Measurements from ENCODE around the gene TEX264.

The TEX264 gene

DNA sequence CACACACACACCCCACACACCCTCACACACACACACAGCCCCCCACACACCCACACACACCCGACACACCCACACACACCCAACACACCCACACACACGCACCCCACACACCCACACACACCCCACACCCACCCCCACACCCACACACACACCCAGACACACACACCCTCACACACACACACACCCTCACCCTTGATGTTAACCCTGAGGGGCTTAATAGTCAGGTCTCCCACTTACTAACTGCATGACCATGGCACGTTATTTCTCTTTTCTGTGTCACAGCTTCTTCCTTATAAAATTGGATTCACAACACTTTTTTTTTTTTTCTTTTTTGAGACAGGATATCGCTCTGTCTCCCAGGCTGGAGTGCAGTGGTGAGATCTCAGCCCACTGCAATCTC lies 38.6 kb downstream of the TEX264 start:
- Histone ChIP-seq H3K4me2 (ENCODE audit: low read length) (no peak overlapping the region), H3K4me3 (ENCODE audit: low read depth, low read length, poor library complexity, severe bottlenecking) (no peak overlapping the region), H3K36me3 (ENCODE audit: insufficient read depth, low read length) (peaks cover under 1% of the 10 kb centered on the region; the same call in 1 of the 2 replicates), H3K9me3 (ENCODE audit: low read length) (no peaks in the 10 kb centered on the region), H3F3A (ENCODE audit: insufficient read depth, low read length) (no peaks in the 10 kb centered on the region), H3K27me3 (ENCODE audit: insufficient read depth, low read length) (no peaks in the 10 kb centered on the region), H2AFZ (ENCODE audit: low read length) (no peak overlapping the region), H3K79me2 (ENCODE audit: insufficient read depth, low read length) (no peaks in the 10 kb centered on the region), H3K4me1 (ENCODE audit: insufficient read depth, low read length, severe bottlenecking) (no peaks in the 10 kb centered on the region), H3K9me2 (ENCODE audit: low read depth, low read length) (no peaks in the 10 kb centered on the region), H4K20me1 (ENCODE audit: insufficient read depth, low read length) (no peaks in the 10 kb centered on the region), H3K9ac (ENCODE audit: low read length) (no peak overlapping the region), H3K27ac (ENCODE audit: low read depth, low read length, poor library complexity, severe bottlenecking) (no peak overlapping the region)
- TF ChIP-seq CTCF (IDR thresholded peaks at IDR 0.05; ENCODE audit: low read length) (no peak), EZH2 (IDR thresholded peaks at IDR 0.05; ENCODE audit: borderline replicate concordance, low read length) (no peak)

DNA sequence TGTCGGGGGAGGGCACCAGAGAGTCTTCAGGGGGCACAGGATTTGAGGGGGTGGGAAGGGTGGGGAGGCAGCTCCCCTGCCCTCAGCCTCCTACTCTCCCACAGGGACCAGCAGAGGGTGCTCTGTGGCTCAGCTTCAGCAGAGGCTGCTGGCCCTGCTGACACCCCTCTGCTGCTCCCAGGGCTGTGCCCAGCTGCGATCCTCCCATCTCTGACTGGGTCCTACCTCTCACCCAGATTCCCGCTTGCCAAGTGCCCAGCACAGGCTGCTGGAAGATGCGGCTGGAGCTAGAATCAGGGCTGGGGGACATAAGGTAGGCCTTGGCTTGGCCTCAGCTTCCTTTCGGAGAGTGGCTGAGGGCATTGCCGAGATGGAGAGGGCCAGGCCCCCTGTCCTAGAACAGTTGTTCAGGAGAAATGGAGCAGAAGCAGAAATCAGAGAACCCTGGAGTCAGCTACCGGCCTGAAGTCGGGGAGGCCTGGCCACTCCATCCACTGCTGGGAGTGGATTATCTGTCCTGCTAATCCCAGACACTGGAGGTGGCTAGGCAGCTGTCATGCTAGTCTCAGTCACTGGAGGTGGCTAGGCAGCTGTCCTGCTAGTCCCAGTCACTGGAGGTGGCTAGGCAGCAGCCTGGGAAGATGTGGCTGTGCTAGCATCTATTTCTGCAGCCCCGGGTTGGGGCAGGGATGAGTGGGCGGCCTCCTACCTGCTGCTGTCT lies 39.7 kb downstream of the TEX264 start:
- H3K4me3 ChIP-seq (ENCODE audit: low read depth, low read length, poor library complexity, severe bottlenecking): no peak overlapping the region
- no peak for TF ChIP-seq EZH2 (IDR thresholded peaks at IDR 0.05; ENCODE audit: borderline replicate concordance, low read length)
- no peak; the same call in 1 of the 2 replicates for TF ChIP-seq CTCF (IDR thresholded peaks at IDR 0.05; ENCODE audit: low read length)

GRCh38 chr3:51711352-51712037 lies 40.4 kb downstream of the TEX264 start:
- no peaks in the 10 kb centered on the region for H3K9me3 ChIP-seq (ENCODE audit: low read length)
- H3K79me2 ChIP-seq (ENCODE audit: insufficient read depth, low read length): no peaks in the 10 kb centered on the region
- no peak overlapping the region for H3K4me3 ChIP-seq (ENCODE audit: low read depth, low read length, poor library complexity, severe bottlenecking)
- H3K27me3 ChIP-seq (ENCODE audit: insufficient read depth, low read length): no peaks in the 10 kb centered on the region
- H3K36me3 ChIP-seq (ENCODE audit: insufficient read depth, low read length): no peaks in the 10 kb centered on the region
- H4K20me1 ChIP-seq (ENCODE audit: insufficient read depth, low read length): no peaks in the 10 kb centered on the region
- no peak overlapping the region for H3K27ac ChIP-seq (ENCODE audit: low read depth, low read length, poor library complexity, severe bottlenecking)
- no peak overlapping the region for H3K9ac ChIP-seq (ENCODE audit: low read length)
- H3F3A ChIP-seq (ENCODE audit: insufficient read depth, low read length): no peaks in the 10 kb centered on the region
- no peaks in the 10 kb centered on the region for H3K4me1 ChIP-seq (ENCODE audit: insufficient read depth, low read length, severe bottlenecking)
- H3K9me2 ChIP-seq (ENCODE audit: low read depth, low read length): no peaks in the 10 kb centered on the region
- no peak for TF ChIP-seq EZH2 (IDR thresholded peaks at IDR 0.05; ENCODE audit: borderline replicate concordance, low read length)
- no peak for TF ChIP-seq CTCF (IDR thresholded peaks at IDR 0.05; ENCODE audit: low read length)
- no peak overlapping the region for H2AFZ ChIP-seq (ENCODE audit: low read length)
- no peak overlapping the region for H3K4me2 ChIP-seq (ENCODE audit: low read length)

More for the DNA sequence above, 39.7 kb downstream of the TEX264 start:
- no peaks in the 10 kb centered on the region for H4K20me1 ChIP-seq (ENCODE audit: insufficient read depth, low read length)
- H3K9me3 ChIP-seq (ENCODE audit: low read length): no peaks in the 10 kb centered on the region
- no peaks in the 10 kb centered on the region for H3K9me2 ChIP-seq (ENCODE audit: low read depth, low read length)
- H2AFZ ChIP-seq (ENCODE audit: low read length): no peak overlapping the region
- H3K9ac ChIP-seq (ENCODE audit: low read length): no peak overlapping the region
- H3K27me3 ChIP-seq (ENCODE audit: insufficient read depth, low read length): no peaks in the 10 kb centered on the region
- no peak overlapping the region for H3K4me2 ChIP-seq (ENCODE audit: low read length)
- no peaks in the 10 kb centered on the region for H3F3A ChIP-seq (ENCODE audit: insufficient read depth, low read length)
- no peak overlapping the region for H3K27ac ChIP-seq (ENCODE audit: low read depth, low read length, poor library complexity, severe bottlenecking)
- H3K36me3 ChIP-seq (ENCODE audit: insufficient read depth, low read length): no peaks in the 10 kb centered on the region
- H3K79me2 ChIP-seq (ENCODE audit: insufficient read depth, low read length): no peaks in the 10 kb centered on the region
- no peaks in the 10 kb centered on the region for H3K4me1 ChIP-seq (ENCODE audit: insufficient read depth, low read length, severe bottlenecking)
